NCI-H226 (cell line): Measurements from ENCODE around the gene CLIC1.

ENCODE experiments used
- DNase-seq: peaks from one replicate; pipeline ENCODE4 v3.0.0-alpha.2; 2015

Gene CLIC1

GRCh38 chr6:31768363-31769257 is 32.3 kb upstream of the CLIC1 start:
- no peak for DNase-seq

- DNase-seq, result no peak
These were observed 30.8 kb upstream of the CLIC1 start for GRCh38 chr6:31767096-31767645.

- no peak for DNase-seq
These were observed 29.8 kb upstream of the CLIC1 start for GRCh38 chr6:31765910-31766794.

GRCh38 chr6:31765559-31765909 is 29.2 kb upstream of the CLIC1 start:
- no peak for DNase-seq

- no peak for DNase-seq
These were observed 27.9 kb upstream of the CLIC1 start for GRCh38 chr6:31764198-31764597.

GRCh38 chr6:31763619-31763940 is 27.2 kb upstream of the CLIC1 start:
- peak; percentile 48 for DNase-seq

- DNase-seq, result no peak
These were observed 26.7 kb upstream of the CLIC1 start for GRCh38 chr6:31762878-31763618.

- no peak for DNase-seq
These were observed 26.0 kb upstream of the CLIC1 start, which contains the start of gene SAPCD1 for GRCh38 chr6:31762356-31762755. Gene SAPCD1 (plus strand): TSS chr6:31762656. CDS start chr6:31763055, 399 bp downstream.

- no peak for DNase-seq
These were observed 25.0 kb upstream of the CLIC1 start for GRCh38 chr6:31761343-31761742.

GRCh38 chr6:31760790-31761189 is 24.5 kb upstream of the CLIC1 start:
- DNase-seq, result no peak

- no peak for DNase-seq
These were observed 22.0 kb upstream of the CLIC1 start for GRCh38 chr6:31758281-31758680.

- peak; percentile 55 for DNase-seq
These were observed 16.5 kb upstream of the CLIC1 start for GRCh38 chr6:31752739-31753319.

GRCh38 chr6:31750411-31751022 is 14.2 kb upstream of the CLIC1 start:
- peak; percentile 39 for DNase-seq

GRCh38 chr6:31749301-31750036 is 13.1 kb upstream of the CLIC1 start:
- no peak for DNase-seq

GRCh38 chr6:31744422-31744821 is 8.1 kb upstream of the CLIC1 start:
- no peak for DNase-seq

- DNase-seq, result no peak
These were observed 6.6 kb upstream of the CLIC1 start for GRCh38 chr6:31742894-31743293.

GRCh38 chr6:31741815-31742214 is 5.5 kb upstream of the CLIC1 start:
- no peak for DNase-seq

- DNase-seq, result no peak
These were observed 4.3 kb upstream of the CLIC1 start for GRCh38 chr6:31740397-31741223.

- peak; percentile 99 for DNase-seq
These were observed 3.5 kb upstream of the CLIC1 start, which contains the start of gene MSH5 for GRCh38 chr6:31739639-31740396. Gene MSH5 (plus strand): TSS chr6:31740005. CDS start chr6:31740467, 462 bp downstream.
